Breast epithelium (tissue), 4 donors: ENCODE data around the gene CLEC4F. TPM values are rescaled to one million over a fixed set of nuclear protein-coding genes. Genes with fewer than 3 reads are reported as not detected.

Source experiments
- DNase-seq, 2 donors: peaks; one replicate each; pipeline ENCODE4 v3.0.0-alpha.2; 2019; ENCODE audit warnings: low spot score in 2 of 2
- H3K27ac ChIP-seq, 2 donors: fragments of 200-600 bp; sonication (generic) in 1 of 2; one replicate each; pipeline ENCODE4 v1.5.1; 2016 to 2019; ENCODE audit warnings: mild to moderate bottlenecking in 1 of 2
- H3K27me3 ChIP-seq, 2 donors: fragments of 200-600 bp; sonication (generic) in 1 of 2; one replicate each; pipeline versions ENCODE4 v1.5.1 to v1.6.0; 2017 to 2019; ENCODE audit warnings: control low read depth in 1 of 2, mild to moderate bottlenecking in 1 of 2
- H3K36me3 ChIP-seq: fragments of 200-600 bp; one replicate; pipeline ENCODE4 v1.5.1; 2019
- H3K4me1 ChIP-seq, 2 donors: fragments of 200-600 bp; sonication (generic); one replicate each; pipeline ENCODE4 v1.5.1; 2016 to 2019; ENCODE audit warnings: control low read depth in 1 of 2
- H3K4me3 ChIP-seq, 3 donors: fragments of 200-600 bp; sonication (generic); 1 replicate in 2 of 3; 2 replicates in 1 of 3; pipeline ENCODE4 v1.5.1; 2016 to 2019; ENCODE audit warnings: mild to moderate bottlenecking in 3 of 3, moderate library complexity in 2 of 3
- H3K9me3 ChIP-seq, 2 donors: fragments of 200-600 bp; sonication (generic) in 1 of 2; one replicate each; pipeline ENCODE4 v1.5.1; 2016 to 2019; ENCODE audit warnings: control low read depth in 1 of 2
- CTCF ChIP-seq, 3 donors: fragments of 450-650 bp; IDR thresholded peaks; one replicate each; pipeline ENCODE4 v1.5.1; 2016 to 2017; ENCODE audit warnings: antibody characterized with exemption in 3 of 3, mild to moderate bottlenecking in 3 of 3, moderate library complexity in 3 of 3
- POLR2A ChIP-seq: fragments of 450-650 bp; IDR thresholded peaks from one replicate; pipeline ENCODE4 v1.6.1; 2016; ENCODE audit warnings: antibody characterized with exemption, mild to moderate bottlenecking, moderate library complexity
- POLR2AphosphoS5 ChIP-seq, 3 donors: sonication (generic); formaldehyde crosslinking; IDR thresholded peaks; one replicate each; pipeline ENCODE4 v1.6.1; 2017; ENCODE audit warnings: antibody characterized with exemption in 3 of 3
- intact Hi-C: fragments of 100-400 bp; cut with DNase I; formaldehyde crosslinking; loops from one replicate; pipeline ENCODE4 v1.15.1; 2023; ENCODE audit warnings: low total_unique reads
- total RNA-seq, 3 donors: library from RNA; depleted of rRNA; stranded (reverse); fragments of >200 nt; gene quantifications; one replicate each; pipeline ENCODE4 v1.1.0, GENCODE V29; 2016

CLEC4F gene
- total RNA-seq, 3 donors from 2014 or later: 0.88 TPM; not detected in 2

GRCh38 chr2:70854411-70854810 is 34.0 kb upstream of the CLEC4F start:
- H3K27ac ChIP-seq: no peak overlapping the region
- intact Hi-C loops: no loop called here
- no peaks in the 10 kb centered on the region for H3K9me3 ChIP-seq
- no peaks in the 10 kb centered on the region for H3K4me1 ChIP-seq
- H3K27me3 ChIP-seq: no peaks in the 10 kb centered on the region
- no peak overlapping the region for H3K4me3 ChIP-seq
- no peaks in the 10 kb centered on the region for H3K36me3 ChIP-seq
- DNase-seq: no peak
- TF ChIP-seq CTCF (IDR thresholded peaks at IDR 0.05): no peak
- no peak for TF ChIP-seq POLR2A
- TF ChIP-seq POLR2AphosphoS5 (IDR thresholded peaks at IDR 0.05): no peak

GRCh38 chr2:70852824-70853223 is 32.4 kb upstream of the CLEC4F start:
- no peak for TF ChIP-seq CTCF (IDR thresholded peaks at IDR 0.05)
- no peak for TF ChIP-seq POLR2AphosphoS5 (IDR thresholded peaks at IDR 0.05)
- no peak for TF ChIP-seq POLR2A
- intact Hi-C loops: no loop called here
- no peak for DNase-seq
- H3K9me3 ChIP-seq: no peaks in the 10 kb centered on the region
- no peak overlapping the region for H3K4me3 ChIP-seq
- no peak overlapping the region for H3K27ac ChIP-seq
- H3K36me3 ChIP-seq: no peaks in the 10 kb centered on the region
- no peaks in the 10 kb centered on the region for H3K4me1 ChIP-seq
- no peaks in the 10 kb centered on the region for H3K27me3 ChIP-seq

GRCh38 chr2:70851704-70852103 is 31.3 kb upstream of the CLEC4F start:
- Histone ChIP-seq H3K36me3 (no peaks in the 10 kb centered on the region), H3K27me3 (no peaks in the 10 kb centered on the region), H3K27ac (no peak overlapping the region), H3K4me1 (no peaks in the 10 kb centered on the region), H3K9me3 (no peaks in the 10 kb centered on the region), H3K4me3 (no peak overlapping the region)
- TF ChIP-seq CTCF (IDR thresholded peaks at IDR 0.05) (no peak), POLR2AphosphoS5 (IDR thresholded peaks at IDR 0.05) (no peak), POLR2A (no peak)
- intact Hi-C loops: no loop called here
- DNase-seq: no peak

- no peaks in the 10 kb centered on the region for H3K4me1 ChIP-seq
- intact Hi-C loops: no loop called here
- no peak for DNase-seq
- no peaks in the 10 kb centered on the region for H3K9me3 ChIP-seq
- H3K4me3 ChIP-seq: no peak overlapping the region
- no peaks in the 10 kb centered on the region for H3K36me3 ChIP-seq
- H3K27ac ChIP-seq: no peak overlapping the region
- no peaks in the 10 kb centered on the region for H3K27me3 ChIP-seq
- TF ChIP-seq CTCF (IDR thresholded peaks at IDR 0.05) (no peak), POLR2AphosphoS5 (IDR thresholded peaks at IDR 0.05) (no peak), POLR2A (no peak)
Measured at GRCh38 chr2:70850925-70851324, 30.5 kb upstream of the CLEC4F start.

- Histone ChIP-seq H3K4me1 (no peaks in the 10 kb centered on the region), H3K9me3 (no peaks in the 10 kb centered on the region), H3K27me3 (peaks cover 0 to 6% of the 10 kb centered on the region in 2 donors), H3K36me3 (no peaks in the 10 kb centered on the region), H3K4me3 (no peak overlapping the region), H3K27ac (no peak overlapping the region)
- TF ChIP-seq POLR2A (no peak), POLR2AphosphoS5 (IDR thresholded peaks at IDR 0.05) (no peak), CTCF (IDR thresholded peaks at IDR 0.05) (no peak)
- DNase-seq: no peak
- intact Hi-C loops: no loop called here
Measured at GRCh38 chr2:70842401-70842800, 22.0 kb upstream of the CLEC4F start.
